Mesothelial cell of epicardium (in vitro differentiated cells): ENCODE results near the gene SPOP. TPM values are rescaled to one million over a fixed set of nuclear protein-coding genes. Genes with fewer than 3 reads are reported as not detected.

Experiments
- DNase-seq, 2 experiments: peaks; one replicate each; pipeline ENCODE4 v3.0.0; 2021; ENCODE audit warnings: low spot score in 2 of 2; ENCODE audit not compliant: unreplicated experiment in 2 of 2
- H3K27ac Mint-ChIP-seq: 2 replicates; pipeline ENCODE4 v1.8.0; 2021; ENCODE audit warnings: mixed read lengths
- H3K27me3 Mint-ChIP-seq: 2 replicates; pipeline ENCODE4 v1.8.0; 2021; ENCODE audit warnings: low read depth, mixed read lengths
- H3K36me3 Mint-ChIP-seq: 2 replicates; pipeline ENCODE4 v1.8.0; 2021; ENCODE audit warnings: mixed read lengths
- H3K4me1 Mint-ChIP-seq: 2 replicates; pipeline ENCODE4 v1.8.0; 2021; ENCODE audit warnings: mixed read lengths
- H3K4me3 Mint-ChIP-seq: 2 replicates; pipeline ENCODE4 v1.8.0; 2021; ENCODE audit warnings: mild to moderate bottlenecking, moderate library complexity, mixed read lengths
- H3K9me3 Mint-ChIP-seq: 2 replicates; pipeline ENCODE4 v1.8.0; 2021; ENCODE audit warnings: mixed read lengths
- total RNA-seq: library from RNA; stranded (reverse); gene quantifications from 3 replicates; pipeline ENCODE4 v1.2.1, GENCODE V29; 2021
- TF ChIP-seq, protein P1 (sequence below): fragments of 200-600 bp; sonication (generic); IDR thresholded peaks from one replicate; pipeline ENCODE4 v1.5.0; 2021; ENCODE audit warnings: antibody characterized with exemption; ENCODE audit not compliant: unreplicated experiment

SPOP gene
- total RNA-seq, 1 donor from 2014 or later: 62.8 TPM

DNA sequence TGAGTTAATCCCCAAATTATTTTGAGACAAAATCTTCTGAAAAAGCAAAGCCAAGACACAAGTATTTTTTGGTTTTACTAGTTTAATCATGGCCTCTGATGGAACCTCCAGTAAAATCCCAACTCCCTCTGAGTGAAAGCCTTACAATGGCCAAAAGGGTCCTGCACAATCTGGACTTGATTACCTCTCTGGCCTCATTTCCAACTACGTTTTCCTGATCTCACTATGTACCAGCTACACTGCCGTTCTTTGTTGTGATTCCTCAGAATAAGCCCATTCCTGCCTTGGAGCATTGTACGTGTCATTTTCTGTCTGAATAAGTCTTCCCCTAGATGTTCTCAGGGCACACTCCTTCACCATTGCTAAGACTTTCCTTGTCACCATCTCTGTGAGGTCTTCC is 37.3 kb downstream of the SPOP start:
- peaks cover 6% of the 10 kb centered on the region for H3K36me3 Mint-ChIP-seq
- H3K27ac Mint-ChIP-seq: no peak overlapping the region
- TF ChIP-seq, protein P1, sequence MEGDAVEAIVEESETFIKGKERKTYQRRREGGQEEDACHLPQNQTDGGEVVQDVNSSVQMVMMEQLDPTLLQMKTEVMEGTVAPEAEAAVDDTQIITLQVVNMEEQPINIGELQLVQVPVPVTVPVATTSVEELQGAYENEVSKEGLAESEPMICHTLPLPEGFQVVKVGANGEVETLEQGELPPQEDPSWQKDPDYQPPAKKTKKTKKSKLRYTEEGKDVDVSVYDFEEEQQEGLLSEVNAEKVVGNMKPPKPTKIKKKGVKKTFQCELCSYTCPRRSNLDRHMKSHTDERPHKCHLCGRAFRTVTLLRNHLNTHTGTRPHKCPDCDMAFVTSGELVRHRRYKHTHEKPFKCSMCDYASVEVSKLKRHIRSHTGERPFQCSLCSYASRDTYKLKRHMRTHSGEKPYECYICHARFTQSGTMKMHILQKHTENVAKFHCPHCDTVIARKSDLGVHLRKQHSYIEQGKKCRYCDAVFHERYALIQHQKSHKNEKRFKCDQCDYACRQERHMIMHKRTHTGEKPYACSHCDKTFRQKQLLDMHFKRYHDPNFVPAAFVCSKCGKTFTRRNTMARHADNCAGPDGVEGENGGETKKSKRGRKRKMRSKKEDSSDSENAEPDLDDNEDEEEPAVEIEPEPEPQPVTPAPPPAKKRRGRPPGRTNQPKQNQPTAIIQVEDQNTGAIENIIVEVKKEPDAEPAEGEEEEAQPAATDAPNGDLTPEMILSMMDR: no peak
- H3K4me3 Mint-ChIP-seq: no peak overlapping the region
- DNase-seq: no peak
- H3K27me3 Mint-ChIP-seq: no peaks in the 10 kb centered on the region
- H3K4me1 Mint-ChIP-seq: peaks cover 3% of the 10 kb centered on the region
- no peaks in the 10 kb centered on the region for H3K9me3 Mint-ChIP-seq

DNA sequence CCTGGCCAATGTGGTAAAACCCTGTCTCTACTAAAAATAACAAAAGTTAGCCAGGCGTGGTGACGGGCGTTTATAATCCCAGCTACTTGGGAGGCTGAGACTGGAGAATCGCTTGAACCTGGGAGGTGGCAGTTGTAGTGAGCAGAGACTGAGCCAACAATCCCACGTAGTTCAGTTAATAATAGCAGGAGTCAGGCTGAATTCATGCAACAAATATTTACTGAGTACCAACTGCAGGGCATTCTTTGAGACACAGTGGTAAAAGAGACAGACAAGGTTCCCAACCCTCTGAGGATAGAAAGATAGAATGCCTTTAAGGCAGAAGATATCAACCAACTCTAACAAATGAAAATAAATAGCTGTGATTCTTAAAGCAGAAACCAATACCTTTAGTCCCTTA is 39.1 kb downstream of the SPOP start:
- DNase-seq: no peak
- peaks cover 6% of the 10 kb centered on the region for H3K36me3 Mint-ChIP-seq
- no peaks in the 10 kb centered on the region for H3K27me3 Mint-ChIP-seq
- no peak overlapping the region for H3K27ac Mint-ChIP-seq
- TF ChIP-seq, protein P1: no peak
- H3K4me3 Mint-ChIP-seq: no peak overlapping the region
- H3K9me3 Mint-ChIP-seq: no peaks in the 10 kb centered on the region
- H3K4me1 Mint-ChIP-seq: peaks cover 2% of the 10 kb centered on the region

DNA sequence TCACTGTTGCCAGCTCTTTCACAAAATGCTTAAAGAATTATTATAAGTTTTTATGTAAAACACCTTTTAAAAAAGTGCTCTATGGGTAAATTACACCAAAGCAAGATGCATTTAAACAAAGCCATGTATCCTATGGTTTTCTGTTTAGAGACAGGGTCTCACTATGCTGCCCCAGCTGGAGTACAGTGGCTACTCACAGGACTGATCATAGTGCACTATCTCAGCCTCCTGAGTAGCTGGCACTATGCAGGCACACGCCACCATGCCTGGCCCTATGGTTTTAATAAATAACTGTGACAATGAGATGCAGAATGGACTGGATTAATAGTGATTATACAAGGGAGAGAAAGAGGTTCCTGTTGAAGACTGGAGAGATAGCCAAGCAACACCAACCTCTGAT is 40.2 kb downstream of the SPOP start:
- Mint-ChIP-seq H3K9me3 (no peaks in the 10 kb centered on the region), H3K4me3 (no peak overlapping the region), H3K27ac (no peak overlapping the region), H3K27me3 (no peaks in the 10 kb centered on the region), H3K4me1 (peaks cover 6% of the 10 kb centered on the region), H3K36me3 (peaks cover 6% of the 10 kb centered on the region)
- DNase-seq: no peak
- TF ChIP-seq, protein P1: no peak

DNA sequence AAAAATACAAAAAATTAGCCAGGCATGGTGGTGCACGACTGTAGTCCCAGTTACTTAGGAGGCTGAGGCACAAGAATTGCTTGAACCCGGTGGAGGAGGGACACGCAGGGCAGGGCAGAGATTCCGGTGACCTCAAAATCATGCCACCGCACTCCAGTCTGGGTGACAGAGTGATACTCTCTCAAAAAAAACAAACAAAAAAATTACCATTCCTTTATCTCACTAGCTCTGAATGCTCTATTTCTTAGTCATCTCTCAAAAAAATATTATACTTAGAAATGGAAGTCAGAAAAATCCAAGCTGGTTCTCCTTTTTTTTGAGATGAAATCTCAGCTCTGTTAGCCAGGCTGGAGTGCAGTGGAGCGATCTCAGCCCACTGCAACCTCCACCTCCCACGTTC is 40.8 kb downstream of the SPOP start:
- no peak overlapping the region for H3K4me3 Mint-ChIP-seq
- DNase-seq: no peak
- no peaks in the 10 kb centered on the region for H3K27me3 Mint-ChIP-seq
- H3K4me1 Mint-ChIP-seq: peaks cover 6% of the 10 kb centered on the region
- no peaks in the 10 kb centered on the region for H3K9me3 Mint-ChIP-seq
- H3K36me3 Mint-ChIP-seq: peaks cover 6% of the 10 kb centered on the region
- TF ChIP-seq, protein P1: no peak
- H3K27ac Mint-ChIP-seq: no peak overlapping the region

DNA sequence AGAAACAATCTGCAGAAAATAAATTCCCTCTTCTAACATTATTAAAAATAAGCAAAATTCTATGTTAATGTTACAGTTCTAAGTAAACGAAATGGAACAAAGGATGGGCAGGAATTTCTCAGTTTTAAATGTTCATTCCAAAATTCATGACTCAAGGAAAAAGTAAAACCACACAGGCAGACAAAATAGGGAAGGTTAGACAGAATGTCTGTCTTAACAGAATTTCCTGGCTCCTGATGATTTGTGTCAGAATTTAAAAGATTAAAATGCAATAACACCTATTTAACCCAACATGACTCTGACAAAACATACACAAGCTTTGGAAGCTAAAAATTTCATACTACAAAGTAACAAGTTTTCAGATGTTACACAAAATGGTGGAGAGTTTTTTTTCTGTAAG is 42.8 kb downstream of the SPOP start:
- no peaks in the 10 kb centered on the region for H3K9me3 Mint-ChIP-seq

DNA sequence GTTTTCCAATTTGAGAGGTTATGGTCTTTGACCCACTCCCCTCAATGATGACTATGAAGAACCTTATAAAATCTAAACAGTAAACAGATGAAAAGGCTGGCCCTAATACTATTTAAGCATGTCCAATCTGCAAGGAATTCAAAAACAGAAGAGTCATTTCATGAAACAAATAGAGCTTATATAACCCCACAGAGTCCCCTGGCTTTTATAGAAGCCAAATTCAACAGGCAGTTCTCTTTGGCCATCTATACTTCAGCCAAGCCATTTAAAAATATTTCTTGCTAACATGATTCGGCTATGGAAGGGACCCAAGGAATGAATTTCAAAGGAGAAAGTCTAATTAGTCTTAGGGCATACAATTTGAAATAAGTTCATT is 43.4 kb downstream of the SPOP start:
- H3K27me3 Mint-ChIP-seq: no peaks in the 10 kb centered on the region
- no peaks in the 10 kb centered on the region for H3K9me3 Mint-ChIP-seq
- no peak for DNase-seq
- H3K4me3 Mint-ChIP-seq: no peak overlapping the region
- TF ChIP-seq, protein P1: no peak
- peaks cover 5% of the 10 kb centered on the region for H3K36me3 Mint-ChIP-seq
- peak overlapping the region; percentile 8 for H3K27ac Mint-ChIP-seq
- H3K4me1 Mint-ChIP-seq: peaks cover 14% of the 10 kb centered on the region

More for the DNA sequence above, 42.8 kb downstream of the SPOP start:
- Mint-ChIP-seq H3K27me3 (no peaks in the 10 kb centered on the region), H3K4me3 (no peak overlapping the region), H3K4me1 (peaks cover 8% of the 10 kb centered on the region), H3K36me3 (peaks cover 5% of the 10 kb centered on the region), H3K27ac (peak overlapping the region; percentile 6)
- TF ChIP-seq, protein P1: no peak
- no peak for DNase-seq
